COR-L47 (cell line): ENCODE results near the gene ADISSP.

ENCODE experiments used
- DNase-seq: peaks from one replicate; lab custom pipeline; 2025; lab: John Stamatoyannopoulos, UW

The ADISSP gene

DNA sequence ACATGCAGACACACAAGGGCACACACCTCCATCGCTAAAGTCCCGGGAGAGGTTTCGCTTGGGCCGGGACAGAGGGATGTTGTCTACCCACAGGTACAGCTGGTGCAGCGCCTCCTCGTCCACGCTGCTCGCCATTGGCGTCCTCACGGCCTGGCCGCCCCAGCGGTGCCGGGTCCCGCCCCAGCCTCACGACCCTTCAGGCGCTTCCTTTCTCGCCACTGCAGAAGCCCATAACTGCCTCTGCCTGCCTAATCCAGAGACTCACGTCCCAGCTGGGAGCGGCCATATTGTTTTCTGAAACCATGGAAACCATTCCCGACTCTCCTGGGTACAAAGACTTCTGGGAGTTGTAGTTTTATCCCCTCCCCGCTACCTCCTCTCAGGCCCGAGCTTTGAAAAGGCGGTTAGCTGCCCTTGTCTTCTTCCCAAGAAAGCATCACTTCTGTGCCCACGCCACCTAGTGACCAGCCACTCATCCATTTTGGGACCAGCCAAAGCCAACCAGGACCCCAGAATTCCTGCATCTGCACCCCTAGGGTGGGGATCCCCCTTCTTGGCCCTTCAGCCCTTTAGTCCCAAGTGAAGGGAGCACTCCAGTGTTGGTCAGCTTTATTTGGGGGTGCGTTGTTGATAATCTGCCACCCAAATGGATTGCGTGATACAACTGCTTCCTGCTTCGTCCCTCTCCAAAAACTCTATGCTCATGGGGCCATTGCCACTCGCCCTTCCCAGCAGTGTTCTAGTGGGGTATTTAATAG lies 13.8 kb upstream of the ADISSP start, which contains the start of gene SPEF1:
Gene SPEF1, minus strand, starts transcription at position 296 of the 758 bp plus-strand sequence. Its CDS starts 161 bp downstream, at position 135.
- DNase-seq: peak; percentile 91

DNA sequence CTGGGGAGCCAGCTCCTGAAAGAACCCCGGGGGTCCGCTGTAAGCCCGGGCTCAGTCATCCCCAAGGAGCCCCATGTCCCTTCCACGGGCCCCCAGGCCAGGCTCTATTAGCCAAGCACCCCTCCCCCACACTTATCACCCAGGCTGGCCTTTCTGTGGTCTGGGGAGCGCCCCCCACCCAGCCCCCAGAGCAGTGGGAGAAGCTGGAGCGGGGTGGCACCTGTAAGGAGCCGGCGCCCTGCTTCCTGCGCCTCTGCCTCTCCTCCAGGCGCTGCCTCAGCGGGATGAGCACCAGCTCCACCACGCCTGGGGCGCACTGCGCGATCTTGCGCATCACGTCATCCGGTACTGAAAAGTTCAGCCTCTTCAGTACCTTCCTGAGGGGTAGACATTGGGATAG lies 11.4 kb upstream of the ADISSP start:
- no peak for DNase-seq

DNA sequence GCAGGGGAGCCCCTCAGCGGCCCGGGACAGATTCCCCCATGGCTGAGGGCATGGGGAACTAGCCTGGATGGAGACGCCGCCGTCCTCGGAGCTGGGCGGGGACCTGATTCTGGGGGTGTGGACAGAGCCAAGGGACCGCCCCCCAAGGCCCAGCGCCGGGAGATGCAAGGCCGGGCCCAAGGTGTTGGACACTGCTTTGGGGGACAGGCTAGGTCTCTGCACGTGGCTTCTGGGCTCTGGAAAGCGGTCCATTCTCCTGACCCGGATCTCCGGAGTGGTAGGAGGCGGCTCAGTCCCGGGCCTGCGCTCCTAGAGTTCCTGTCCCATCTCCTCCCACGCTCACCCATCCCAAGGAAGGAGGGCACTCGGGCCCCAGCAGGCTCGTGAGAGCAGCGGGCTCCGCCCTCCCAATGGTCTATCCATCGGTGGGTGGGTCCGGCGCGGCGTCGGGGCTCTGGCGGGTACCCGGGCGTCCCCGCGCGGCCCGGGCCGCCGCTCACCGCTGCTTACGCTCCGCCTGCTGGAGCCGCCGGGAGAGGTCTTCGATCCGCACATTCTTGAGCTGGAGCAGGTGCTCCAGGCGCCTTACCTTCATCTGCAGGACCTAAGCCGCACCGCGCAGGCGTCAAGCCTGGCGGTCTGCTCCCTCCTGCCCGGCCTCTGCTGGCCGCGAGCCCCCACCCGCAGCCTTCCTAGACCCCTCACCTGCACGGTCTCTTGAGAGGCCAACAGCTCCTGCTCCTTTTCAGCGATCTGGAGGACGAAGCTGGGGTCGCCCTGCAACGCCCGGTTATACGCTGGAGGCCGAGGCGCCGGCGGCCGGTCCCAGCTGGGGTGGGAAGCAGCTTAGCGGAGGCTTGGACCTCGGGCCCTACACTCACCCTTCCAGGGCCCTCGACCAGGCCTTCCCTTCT lies 10.4 kb upstream of the ADISSP start:
- peak; percentile 12 for DNase-seq

DNA sequence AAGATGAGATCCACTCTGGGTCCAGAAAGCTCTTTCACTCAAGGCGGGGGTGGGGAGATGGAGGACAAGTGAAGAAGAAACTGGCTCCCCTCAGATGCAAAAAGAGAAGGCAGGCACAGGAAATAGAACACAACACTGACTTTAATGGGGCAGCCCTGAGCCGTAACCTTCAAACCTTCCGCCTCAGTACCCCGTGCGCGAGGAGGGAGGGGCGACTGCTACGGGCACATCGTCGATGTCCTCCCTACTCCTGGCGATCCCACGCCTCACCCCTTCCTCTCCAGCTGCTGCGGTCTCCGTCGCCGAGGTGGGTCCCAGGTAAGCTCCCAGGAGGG lies 9.8 kb upstream of the ADISSP start:
- DNase-seq: no peak

DNA sequence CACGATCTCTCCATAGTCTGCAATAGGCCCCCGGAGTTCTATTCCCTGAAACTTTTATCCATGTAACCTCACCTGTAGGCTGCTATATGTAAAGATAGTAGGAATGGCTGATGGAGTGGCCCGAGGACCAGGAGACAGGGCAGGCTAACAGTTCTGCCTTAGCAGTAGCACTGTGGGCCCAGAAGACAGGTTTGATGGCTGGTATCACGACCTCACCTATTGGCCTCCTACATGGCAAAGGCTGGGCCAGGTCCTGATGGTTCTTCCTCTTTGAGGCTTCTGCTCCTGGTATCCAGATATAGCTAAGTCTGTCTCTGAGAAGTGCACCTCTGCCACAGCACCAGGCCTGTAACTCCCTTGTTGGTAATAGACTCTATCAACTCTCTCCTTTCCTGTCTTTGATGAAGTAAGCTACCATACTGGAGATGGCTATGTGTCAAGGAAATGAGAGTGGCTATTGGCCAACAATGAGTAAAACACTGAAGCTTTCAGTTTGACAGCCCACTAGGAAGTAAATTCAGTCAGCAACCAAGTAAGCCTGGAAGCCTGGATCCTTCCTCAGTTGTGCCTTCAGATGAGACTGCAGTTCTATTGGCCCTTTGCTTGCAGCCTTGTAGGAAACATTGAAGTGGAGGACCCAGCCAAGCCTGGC lies 8.0 kb upstream of the ADISSP start:
- no peak for DNase-seq

DNA sequence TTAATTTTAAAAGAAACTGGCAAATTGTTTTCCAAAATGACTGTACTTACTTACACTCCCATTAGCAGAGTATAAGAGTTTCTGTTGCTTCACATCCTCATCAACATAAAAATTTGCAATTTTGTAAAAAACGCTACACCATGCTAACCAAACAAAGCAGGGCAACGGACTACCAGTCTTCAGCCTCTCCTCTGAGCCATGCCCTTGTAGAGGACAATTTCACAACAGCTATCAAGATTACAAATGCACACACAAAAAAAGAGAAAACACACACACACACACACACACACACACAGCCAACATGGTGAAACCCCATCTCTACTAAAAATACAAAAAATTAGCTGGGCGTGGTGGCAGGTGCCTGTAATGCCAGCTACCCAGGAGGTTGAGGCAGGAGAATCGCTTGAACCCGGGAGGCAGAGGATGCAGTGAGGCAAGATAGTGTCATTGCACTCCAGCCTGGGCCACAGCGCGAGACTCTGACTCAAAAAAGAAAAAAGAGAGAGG lies 4.1 kb upstream of the ADISSP start:
- DNase-seq: no peak

DNA sequence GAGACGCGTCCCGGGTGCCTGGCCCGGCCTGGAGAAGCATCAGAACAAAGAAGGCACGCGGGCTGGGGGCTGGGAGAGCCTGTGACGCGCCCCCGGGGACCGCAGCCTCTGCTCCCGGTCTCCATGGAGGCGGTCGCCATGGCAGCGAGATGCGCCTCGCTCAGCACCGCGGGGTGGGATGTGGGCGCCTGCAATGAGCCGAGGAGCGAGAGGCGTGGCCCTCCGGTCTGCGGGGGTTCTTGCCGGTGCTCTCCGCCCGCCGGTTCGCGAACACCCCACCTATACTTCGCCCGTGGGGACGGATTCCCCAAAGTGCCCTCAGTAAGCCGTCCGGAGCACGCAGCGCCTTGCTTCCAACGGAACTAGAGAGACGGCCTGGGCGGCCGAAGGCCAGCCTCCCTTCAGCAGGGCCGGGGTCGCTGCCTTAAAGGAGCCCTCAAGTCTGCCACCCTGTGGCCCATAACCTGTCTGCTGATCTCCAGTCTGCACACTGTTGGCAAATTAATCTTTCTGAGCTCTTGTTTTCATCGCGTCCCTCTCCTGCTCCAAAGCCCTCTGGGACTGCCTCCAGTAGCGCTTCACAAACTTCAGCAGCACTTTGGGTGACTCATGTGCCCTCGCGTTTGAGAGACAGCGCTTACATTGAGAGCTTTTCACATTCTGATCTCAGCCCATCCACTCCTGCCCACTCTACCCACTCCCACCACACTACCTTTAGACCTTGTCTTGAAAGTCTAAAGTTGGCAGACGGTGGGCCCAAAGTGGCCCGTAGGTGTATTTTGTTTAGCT lies 983 bp upstream of the ADISSP start:
- peak; percentile 84 for DNase-seq

DNA sequence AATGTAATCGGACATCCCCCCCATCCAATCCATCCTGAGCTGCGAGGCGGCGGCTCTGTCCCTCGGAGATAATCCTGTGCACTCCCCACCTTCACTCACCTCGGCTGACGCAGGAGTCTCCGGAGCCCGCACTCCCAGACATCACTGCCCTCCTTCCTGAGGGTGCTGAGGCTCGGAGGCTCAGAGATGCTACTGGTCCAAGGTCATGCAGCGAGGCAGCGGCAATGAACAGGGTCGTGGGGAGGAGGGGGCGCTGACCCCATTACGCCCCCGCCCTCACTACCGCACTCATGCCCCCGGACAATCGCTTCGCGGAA lies 485 bp downstream of the ADISSP start:
- no peak for DNase-seq

DNA sequence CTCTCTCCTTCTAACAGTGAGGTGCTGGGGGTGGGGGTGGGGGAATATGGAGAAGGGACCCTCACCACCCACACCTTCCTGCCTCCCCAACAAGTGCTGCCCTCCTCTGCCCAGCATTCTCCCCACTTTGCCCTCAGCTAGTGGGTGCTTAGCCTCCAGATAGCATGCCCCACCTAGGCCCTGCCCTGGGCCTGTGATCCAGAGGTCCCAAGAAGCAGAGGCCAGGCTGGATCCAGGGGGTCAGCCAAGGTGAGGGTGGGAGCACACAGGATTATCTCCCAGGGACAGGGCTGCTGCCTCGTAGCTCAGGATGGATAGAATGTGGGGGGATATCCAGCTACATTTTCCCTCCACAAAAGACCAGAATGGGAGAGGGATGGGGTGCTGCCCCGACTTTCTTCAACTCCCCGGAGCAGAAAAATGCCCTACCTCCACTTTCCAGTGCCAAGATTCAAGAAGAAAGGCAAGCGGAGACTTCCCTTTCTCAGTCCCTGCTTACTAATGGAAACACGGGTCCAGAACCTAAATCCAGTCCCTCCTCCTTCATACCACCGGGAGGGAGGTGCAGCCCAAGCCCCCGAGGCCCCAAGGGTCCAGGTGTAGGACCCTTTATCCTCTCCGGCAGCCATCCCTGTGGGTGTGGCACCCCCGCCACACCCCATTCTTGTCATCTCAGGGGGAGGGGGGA lies 987 bp downstream of the ADISSP start:
- no peak for DNase-seq

DNA sequence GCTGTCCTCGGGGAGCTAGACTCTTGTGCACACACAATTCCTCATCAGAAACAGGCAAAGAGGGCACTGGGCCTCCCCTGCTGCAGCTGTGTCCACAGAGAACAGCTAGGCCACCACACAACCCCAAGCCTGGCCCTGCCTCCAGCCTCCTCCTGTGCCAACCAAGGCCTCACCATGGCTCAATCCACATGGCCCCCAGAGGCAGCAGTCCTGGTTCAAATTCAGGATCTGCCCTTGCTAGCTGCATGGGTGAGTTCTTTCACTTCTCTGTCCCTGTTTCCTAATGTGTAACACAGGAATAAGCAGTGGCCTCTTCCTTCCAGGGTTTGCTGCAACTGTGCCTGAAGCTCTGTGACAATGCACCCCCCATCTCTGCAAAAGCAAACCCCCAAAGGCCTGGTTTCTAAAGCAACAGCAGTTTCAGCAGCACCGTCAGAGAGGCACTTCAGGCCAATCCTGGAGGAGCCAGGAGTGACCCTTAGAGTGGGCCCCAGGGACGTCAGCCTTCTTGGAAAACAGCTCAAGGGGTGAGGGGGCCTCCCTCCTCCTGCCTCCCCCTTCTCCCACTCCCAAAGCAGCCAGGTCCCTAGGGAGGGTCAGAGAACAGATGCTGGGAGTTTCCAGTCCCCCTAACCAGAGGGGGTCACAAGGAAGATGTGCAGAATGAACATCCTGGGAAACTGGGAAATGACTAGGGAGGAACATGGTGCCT lies 2.2 kb downstream of the ADISSP start:
- no peak for DNase-seq

DNA sequence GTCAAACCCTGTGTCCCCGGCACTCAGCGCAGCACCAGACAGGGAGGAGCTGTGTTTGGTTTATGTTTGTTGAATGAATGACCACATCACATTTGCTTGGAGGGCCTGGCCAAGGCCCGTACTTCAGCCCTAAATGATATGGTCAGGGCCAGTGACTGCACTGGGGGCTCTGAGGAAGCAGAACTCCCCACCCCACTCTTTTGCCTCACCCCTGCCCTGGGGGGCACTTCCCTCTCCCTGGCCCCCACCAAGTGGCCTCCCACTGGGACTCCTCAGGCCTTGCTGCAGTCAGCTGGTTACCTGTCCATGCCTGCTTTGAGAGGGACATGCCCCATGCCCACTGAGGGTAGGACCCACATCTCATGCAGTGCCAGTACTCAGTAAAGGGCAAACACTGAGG lies 2.9 kb downstream of the ADISSP start:
- DNase-seq: no peak

DNA sequence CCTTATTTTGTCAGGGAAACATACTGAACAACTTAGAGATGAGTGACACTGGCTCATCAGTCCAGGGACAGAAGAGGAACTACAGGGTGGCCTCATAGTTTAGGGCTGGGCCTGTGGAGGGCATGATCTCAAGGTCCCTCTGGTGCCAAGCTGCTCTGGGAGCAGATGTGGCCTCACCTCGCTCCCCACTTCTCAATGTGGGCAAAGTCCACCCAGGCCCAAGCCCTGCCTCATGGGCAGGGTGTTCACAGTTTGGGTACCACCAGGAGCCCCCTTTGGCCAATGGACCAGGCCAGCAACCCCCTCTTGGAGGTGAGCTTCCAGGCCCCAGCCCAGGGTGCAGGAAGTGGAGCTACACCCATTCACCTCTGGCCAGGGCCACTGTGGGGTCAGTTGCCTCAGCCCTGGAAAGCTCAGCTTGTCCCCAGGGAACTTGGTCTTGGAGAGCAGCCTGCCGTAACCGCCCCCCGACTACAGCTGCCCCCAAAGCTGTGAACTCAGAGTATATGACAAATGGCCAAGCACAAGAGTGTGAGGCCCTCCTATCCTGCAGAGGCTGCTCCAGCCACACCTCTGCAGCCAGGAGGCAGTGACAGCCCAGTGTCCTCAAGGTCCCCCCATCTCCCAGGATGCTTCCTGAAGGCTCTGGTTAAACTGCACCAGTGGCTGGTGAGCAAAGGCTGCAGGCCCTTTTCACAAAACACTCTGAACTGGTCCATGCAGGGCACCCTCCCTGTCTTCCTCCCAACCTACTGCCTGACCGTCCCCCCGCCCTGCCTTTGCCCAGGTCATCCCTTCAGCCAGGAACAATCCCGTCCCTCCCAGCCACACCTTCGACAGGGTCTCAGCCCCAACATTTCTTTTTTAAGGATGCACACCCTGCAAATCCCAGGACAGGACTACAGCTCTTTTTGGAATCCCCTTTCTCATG lies 3.6 kb downstream of the ADISSP start:
- no peak for DNase-seq

DNA sequence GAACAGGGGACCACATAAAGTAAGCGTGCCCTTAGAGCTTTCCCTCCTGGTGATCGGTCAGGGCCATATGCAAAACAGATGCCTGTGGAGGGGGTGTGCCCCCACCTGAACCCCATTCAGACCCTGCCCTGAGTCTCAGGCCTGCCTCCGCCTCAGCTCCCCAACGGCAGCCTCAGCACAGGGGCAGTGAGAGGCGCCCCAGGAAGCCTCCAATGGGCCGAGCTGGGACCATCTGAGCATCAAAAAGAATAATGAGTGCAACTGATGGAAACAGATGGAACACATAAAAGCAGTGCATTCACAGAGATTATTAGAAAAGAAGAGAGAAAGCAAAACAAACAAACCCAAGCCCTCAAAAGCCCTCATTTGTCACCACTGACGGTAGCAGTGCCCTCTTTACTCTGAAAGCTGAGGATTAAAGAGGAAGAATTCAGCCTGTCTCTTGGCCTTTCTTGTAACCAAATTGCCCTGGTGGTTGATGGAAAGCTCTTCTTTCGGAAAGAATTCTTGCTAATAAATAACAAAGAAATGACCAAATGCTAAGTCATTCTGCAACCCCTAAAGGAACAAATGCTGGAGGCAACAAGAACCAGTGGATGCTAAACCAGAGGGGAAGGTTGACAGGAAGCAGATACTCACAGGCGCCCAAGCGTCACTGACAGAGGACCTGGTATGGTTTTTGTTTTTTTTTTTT lies 6.8 kb downstream of the ADISSP start:
- no peak for DNase-seq

DNA sequence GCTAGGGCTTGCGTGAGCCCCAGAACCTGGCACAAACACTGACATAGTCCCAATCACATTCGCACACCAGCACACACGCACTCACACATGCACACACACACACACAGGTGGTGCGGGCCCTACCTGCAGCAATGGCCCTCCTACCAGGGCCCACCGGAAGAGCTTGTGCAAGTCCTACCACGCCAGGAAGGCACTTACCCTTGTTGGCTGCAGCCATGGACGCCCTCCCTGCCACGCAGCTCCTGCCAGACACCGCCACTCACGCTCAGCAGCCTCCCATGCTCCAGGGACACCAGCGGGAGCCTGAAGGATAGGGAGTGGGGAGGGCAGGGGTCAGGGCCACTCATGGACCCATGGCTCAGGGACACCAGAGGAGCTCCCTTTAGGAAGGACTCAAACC lies 7.7 kb downstream of the ADISSP start:
- no peak for DNase-seq

DNA sequence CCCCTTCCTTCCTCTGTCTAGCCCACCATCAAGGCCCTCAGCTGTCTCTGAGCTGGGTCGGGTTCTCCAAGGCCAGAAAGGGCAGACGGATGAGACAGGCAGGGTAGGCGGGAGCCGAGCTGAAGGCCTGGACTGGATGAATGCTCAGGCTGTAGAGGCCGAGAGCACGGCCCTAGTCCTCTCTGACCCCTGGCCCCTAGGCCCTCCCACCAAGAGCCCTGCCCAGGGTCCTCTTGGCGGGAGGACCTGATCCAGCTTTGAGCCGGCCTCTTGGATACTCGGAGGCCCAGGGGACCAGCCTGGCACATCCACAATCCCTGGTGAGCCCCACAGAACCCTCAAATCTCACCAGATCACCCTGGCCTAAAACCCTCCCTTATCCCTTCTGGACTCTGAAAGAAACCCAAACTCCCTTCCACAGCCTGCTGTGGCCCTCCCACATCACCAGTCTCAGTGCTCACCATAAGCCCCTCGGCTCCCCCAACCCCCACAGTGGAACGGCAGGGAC lies 8.2 kb downstream of the ADISSP start:
- DNase-seq: no peak

DNA sequence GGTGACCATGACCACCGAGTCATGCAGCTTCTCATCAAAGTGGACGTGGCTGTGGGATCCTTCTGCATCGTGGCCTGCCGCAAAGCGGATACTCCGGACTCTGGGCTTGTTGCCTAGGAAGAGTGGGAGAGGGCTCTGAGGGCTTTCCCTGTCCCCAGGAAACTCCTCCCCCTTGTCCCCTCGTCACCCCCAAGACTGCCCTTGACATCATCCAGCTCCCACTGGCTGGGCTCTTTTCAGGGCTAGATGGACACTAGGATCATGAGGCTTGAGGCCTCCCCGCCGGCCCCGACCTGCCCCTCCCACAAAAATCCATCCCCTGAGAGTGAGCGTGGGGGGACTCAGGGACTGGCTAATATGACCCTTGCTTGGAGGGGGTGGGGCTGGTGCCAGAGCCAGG lies 9.0 kb downstream of the ADISSP start:
- no peak for DNase-seq

DNA sequence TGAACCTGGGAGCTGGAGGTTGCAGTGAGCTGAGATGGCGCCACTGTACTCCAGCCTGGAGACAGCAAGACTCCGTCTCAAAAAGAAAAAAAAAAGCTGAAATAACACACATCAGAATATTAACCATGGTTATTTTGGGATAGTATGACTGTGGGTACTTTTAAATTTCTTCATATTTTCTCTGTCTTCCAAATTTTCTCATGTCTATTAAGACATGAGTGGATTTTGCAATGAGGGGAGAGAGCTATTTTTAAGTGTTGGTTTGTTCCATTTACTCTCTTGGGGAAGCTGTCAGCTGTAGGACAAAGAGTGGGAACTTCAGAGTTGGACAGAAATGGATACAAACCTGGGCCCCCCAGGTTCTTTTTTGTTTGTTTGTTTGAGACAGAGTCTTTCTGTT lies 10.3 kb downstream of the ADISSP start:
- DNase-seq: no peak

DNA sequence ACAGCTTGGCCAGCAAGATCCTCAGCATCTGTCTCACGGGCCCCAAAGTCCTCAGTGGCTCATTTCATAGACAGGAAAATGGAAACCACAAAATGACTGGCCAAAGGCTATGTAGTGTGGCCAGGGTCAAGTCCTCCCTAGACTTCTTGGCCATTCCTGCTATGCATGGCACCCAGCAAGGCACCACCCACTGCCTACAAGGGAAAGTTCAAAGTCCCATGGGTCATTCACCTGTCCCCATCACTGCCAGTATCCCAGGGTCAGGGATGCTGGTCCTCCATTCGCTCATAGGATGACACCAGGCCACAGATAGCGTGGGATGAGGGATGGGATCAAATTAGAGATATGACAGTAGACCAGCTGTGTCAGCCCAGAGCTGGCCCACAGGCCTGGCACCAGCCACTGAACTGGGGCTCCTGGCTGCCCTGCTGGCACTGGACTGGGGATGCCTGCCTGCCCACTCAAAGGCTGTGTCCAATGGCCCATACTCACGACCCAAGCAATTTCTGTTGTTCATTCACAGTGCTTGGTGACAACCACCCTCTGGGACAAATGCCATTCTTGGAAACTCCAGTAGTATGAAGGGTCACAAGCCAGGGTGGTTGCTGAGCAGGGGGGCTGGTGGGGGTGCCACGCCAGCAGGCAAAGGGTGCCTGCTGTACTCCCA lies 11.6 kb downstream of the ADISSP start:
- no peak for DNase-seq
